Karpas-422 (cell line): ENCODE measurements around the gene SLC38A11. TPM values are rescaled to one million over a fixed set of nuclear protein-coding genes. Genes with fewer than 3 reads are reported as not detected.

ENCODE experiments used
- DNase-seq: peaks from one replicate; pipeline ENCODE4 v3.0.0-alpha.2; 2015
- H2AFZ ChIP-seq: fragments of 200-600 bp; sonication (generic); 2 replicates; pipeline ENCODE4 v1.6.1; 2014; ENCODE audit warnings: antibody characterized with exemption, low read length, mixed read lengths
- H3K27ac ChIP-seq: fragments of 200-600 bp; sonication (generic); 2 replicates; pipeline ENCODE4 v1.5.1; 2014; ENCODE audit warnings: mild to moderate bottlenecking, low read length, moderate library complexity
- H3K27me3 ChIP-seq: fragments of 200-600 bp; sonication (generic); 2 replicates; pipeline ENCODE4 v1.6.1; 2014; ENCODE audit warnings: low read length, mixed read lengths
- H3K36me3 ChIP-seq: fragments of 200-600 bp; sonication (generic); 2 replicates; pipeline ENCODE4 v1.6.1; 2014; ENCODE audit warnings: low read length, mixed read lengths; ENCODE audit not compliant: insufficient read depth
- H3K4me1 ChIP-seq: fragments of 200-600 bp; sonication (generic); 2 replicates; pipeline ENCODE4 v1.6.1; 2014; ENCODE audit warnings: mild to moderate bottlenecking, low read length, mixed read lengths
- H3K4me2 ChIP-seq: fragments of 200-600 bp; sonication (generic); 2 replicates; pipeline ENCODE4 v1.6.1; 2014; ENCODE audit warnings: low read length, low read depth, mild to moderate bottlenecking; ENCODE audit not compliant: poor library complexity, severe bottlenecking
- H3K4me3 ChIP-seq: fragments of 200-600 bp; sonication (generic); 2 replicates; pipeline ENCODE4 v1.5.1; 2014; ENCODE audit warnings: mild to moderate bottlenecking, antibody characterized with exemption, low read length, mixed read lengths
- H3K79me2 ChIP-seq: fragments of 200-600 bp; sonication (generic); 2 replicates; pipeline ENCODE4 v1.6.1; 2014; ENCODE audit warnings: mild to moderate bottlenecking, low read length, mixed read lengths
- H3K9ac ChIP-seq: fragments of 200-600 bp; sonication (generic); 2 replicates; pipeline ENCODE4 v1.6.0; 2014; ENCODE audit warnings: low read length
- H3K9me2 ChIP-seq: fragments of 200-600 bp; sonication (generic), shearing (Covaris generic); replicated peaks from 2 replicates; pipeline ENCODE4 v1.6.0; 2014; ENCODE audit warnings: mild to moderate bottlenecking, low read length, moderate library complexity; ENCODE audit not compliant: insufficient read depth
- H3K9me3 ChIP-seq: fragments of 300-700, 200-600 bp; sonication (generic); 2 replicates; pipeline ENCODE4 v1.6.1; 2014; ENCODE audit warnings: low read length, mixed read lengths
- H4K20me1 ChIP-seq: fragments of 200-600 bp; sonication (generic); 2 replicates; pipeline ENCODE4 v1.6.1; 2014; ENCODE audit warnings: mild to moderate bottlenecking, antibody characterized with exemption, low read length, low read depth; ENCODE audit not compliant: insufficient read depth
- total RNA-seq: library from RNA; depleted of rRNA; stranded (reverse); fragments of >200 nt; shearing (Covaris generic); gene quantifications from 2 replicates; pipeline ENCODE4 v1.2.3, GENCODE V29; 2014; ENCODE audit warnings: low replicate concordance

Gene SLC38A11
- total RNA-seq, 1 experiment from 2014 or later, result not detected

GRCh38 chr2:164964700-164965099 is 9.4 kb upstream of the SLC38A11 start:
- H3K36me3 ChIP-seq, result no peaks in the 10 kb centered on the region
- H3K4me1 ChIP-seq, result no peaks in the 10 kb centered on the region
- H3K9ac ChIP-seq, result no peak overlapping the region
- H3K79me2 ChIP-seq, result no peaks in the 10 kb centered on the region
- H3K27me3 ChIP-seq, result no peaks in the 10 kb centered on the region
- no peaks in the 10 kb centered on the region for H3K9me2 ChIP-seq
- no peaks in the 10 kb centered on the region for H3K9me3 ChIP-seq
- no peak overlapping the region for H2AFZ ChIP-seq
- DNase-seq, result no peak
- H4K20me1 ChIP-seq, result no peaks in the 10 kb centered on the region
- H3K4me2 ChIP-seq, result no peak overlapping the region
- no peak overlapping the region for H3K27ac ChIP-seq
- no peak overlapping the region for H3K4me3 ChIP-seq

GRCh38 chr2:164960159-164960558 is 4.8 kb upstream of the SLC38A11 start:
- Histone ChIP-seq H3K4me3 (no peak overlapping the region), H3K9me3 (no peaks in the 10 kb centered on the region), H3K4me2 (no peak overlapping the region), H3K27ac (no peak overlapping the region), H4K20me1 (no peaks in the 10 kb centered on the region), H3K27me3 (no peaks in the 10 kb centered on the region), H3K79me2 (no peaks in the 10 kb centered on the region), H2AFZ (no peak overlapping the region), H3K9me2 (no peaks in the 10 kb centered on the region), H3K36me3 (no peaks in the 10 kb centered on the region), H3K9ac (no peak overlapping the region), H3K4me1 (no peaks in the 10 kb centered on the region)
- DNase-seq, result no peak

- DNase-seq, result no peak
- no peak overlapping the region for H2AFZ ChIP-seq
- H3K9me2 ChIP-seq, result no peaks in the 10 kb centered on the region
- no peaks in the 10 kb centered on the region for H3K4me1 ChIP-seq
- no peaks in the 10 kb centered on the region for H3K36me3 ChIP-seq
- no peak overlapping the region for H3K4me3 ChIP-seq
- no peaks in the 10 kb centered on the region for H3K27me3 ChIP-seq
- H4K20me1 ChIP-seq, result no peaks in the 10 kb centered on the region
- H3K4me2 ChIP-seq, result no peak overlapping the region
- no peaks in the 10 kb centered on the region for H3K79me2 ChIP-seq
- H3K9me3 ChIP-seq, result no peaks in the 10 kb centered on the region
- no peak overlapping the region for H3K9ac ChIP-seq
- no peak overlapping the region for H3K27ac ChIP-seq
Measured at GRCh38 chr2:164954186-164954585, 1.1 kb downstream of the SLC38A11 start.

- Histone ChIP-seq H3K4me2 (no peak overlapping the region), H3K9me2 (no peaks in the 10 kb centered on the region), H3K9me3 (no peaks in the 10 kb centered on the region), H3K4me1 (no peaks in the 10 kb centered on the region), H3K27ac (no peak overlapping the region), H3K36me3 (no peaks in the 10 kb centered on the region), H3K4me3 (no peak overlapping the region), H3K27me3 (no peaks in the 10 kb centered on the region), H2AFZ (no peak overlapping the region), H3K9ac (no peak overlapping the region), H3K79me2 (no peaks in the 10 kb centered on the region), H4K20me1 (no peaks in the 10 kb centered on the region)
- no peak for DNase-seq
Measured at GRCh38 chr2:164953279-164953678, 2.0 kb downstream of the SLC38A11 start.

- H3K4me1 ChIP-seq, result no peaks in the 10 kb centered on the region
- no peak overlapping the region for H3K4me3 ChIP-seq
- no peaks in the 10 kb centered on the region for H3K36me3 ChIP-seq
- no peak for DNase-seq
- no peak overlapping the region for H3K27ac ChIP-seq
- H3K9ac ChIP-seq, result no peak overlapping the region
- H4K20me1 ChIP-seq, result no peaks in the 10 kb centered on the region
- no peaks in the 10 kb centered on the region for H3K79me2 ChIP-seq
- no peaks in the 10 kb centered on the region for H3K9me3 ChIP-seq
- H3K9me2 ChIP-seq, result no peaks in the 10 kb centered on the region
- H2AFZ ChIP-seq, result no peak overlapping the region
- H3K4me2 ChIP-seq, result no peak overlapping the region
- H3K27me3 ChIP-seq, result no peaks in the 10 kb centered on the region
Measured at GRCh38 chr2:164952057-164952702, 3.1 kb downstream of the SLC38A11 start.

- H3K4me2 ChIP-seq, result no peak overlapping the region
- H3K36me3 ChIP-seq, result no peaks in the 10 kb centered on the region
- no peak overlapping the region for H2AFZ ChIP-seq
- H3K9ac ChIP-seq, result no peak overlapping the region
- no peaks in the 10 kb centered on the region for H3K4me1 ChIP-seq
- H3K27ac ChIP-seq, result no peak overlapping the region
- no peaks in the 10 kb centered on the region for H3K79me2 ChIP-seq
- H3K9me3 ChIP-seq, result no peaks in the 10 kb centered on the region
- no peak overlapping the region for H3K4me3 ChIP-seq
- no peaks in the 10 kb centered on the region for H3K27me3 ChIP-seq
- no peak for DNase-seq
- no peaks in the 10 kb centered on the region for H3K9me2 ChIP-seq
- H4K20me1 ChIP-seq, result no peaks in the 10 kb centered on the region
Measured at GRCh38 chr2:164948540-164948939, 6.8 kb downstream of the SLC38A11 start.

GRCh38 chr2:164947281-164947680 is 8.0 kb downstream of the SLC38A11 start:
- H3K27ac ChIP-seq, result no peak overlapping the region

GRCh38 chr2:164943289-164943688 is 12.0 kb downstream of the SLC38A11 start:
- Histone ChIP-seq H3K79me2 (no peaks in the 10 kb centered on the region), H4K20me1 (no peaks in the 10 kb centered on the region), H3K4me2 (no peak overlapping the region), H3K4me3 (no peak overlapping the region), H3K4me1 (no peaks in the 10 kb centered on the region), H3K9me2 (no peaks in the 10 kb centered on the region), H2AFZ (no peak overlapping the region), H3K27ac (no peak overlapping the region), H3K9me3 (no peaks in the 10 kb centered on the region), H3K9ac (no peak overlapping the region), H3K27me3 (no peaks in the 10 kb centered on the region), H3K36me3 (no peaks in the 10 kb centered on the region)
- DNase-seq, result no peak

More at GRCh38 chr2:164947281-164947680, 8.0 kb downstream of the SLC38A11 start:
- Histone ChIP-seq H3K4me2 (no peak overlapping the region), H3K4me3 (no peak overlapping the region), H3K4me1 (no peaks in the 10 kb centered on the region), H3K27me3 (no peaks in the 10 kb centered on the region), H2AFZ (no peak overlapping the region), H3K9me3 (no peaks in the 10 kb centered on the region), H4K20me1 (no peaks in the 10 kb centered on the region), H3K9me2 (no peaks in the 10 kb centered on the region), H3K9ac (no peak overlapping the region), H3K79me2 (no peaks in the 10 kb centered on the region), H3K36me3 (no peaks in the 10 kb centered on the region)
- no peak for DNase-seq
